ENCODE results near the gene APOO. TPM values are rescaled to one million over a fixed set of nuclear protein-coding genes. Genes with fewer than 3 reads are reported as not detected.

Gene APOO
- total RNA-seq, 2 experiments from 2014 or later: 30.2 to 37.2 TPM

DNA sequence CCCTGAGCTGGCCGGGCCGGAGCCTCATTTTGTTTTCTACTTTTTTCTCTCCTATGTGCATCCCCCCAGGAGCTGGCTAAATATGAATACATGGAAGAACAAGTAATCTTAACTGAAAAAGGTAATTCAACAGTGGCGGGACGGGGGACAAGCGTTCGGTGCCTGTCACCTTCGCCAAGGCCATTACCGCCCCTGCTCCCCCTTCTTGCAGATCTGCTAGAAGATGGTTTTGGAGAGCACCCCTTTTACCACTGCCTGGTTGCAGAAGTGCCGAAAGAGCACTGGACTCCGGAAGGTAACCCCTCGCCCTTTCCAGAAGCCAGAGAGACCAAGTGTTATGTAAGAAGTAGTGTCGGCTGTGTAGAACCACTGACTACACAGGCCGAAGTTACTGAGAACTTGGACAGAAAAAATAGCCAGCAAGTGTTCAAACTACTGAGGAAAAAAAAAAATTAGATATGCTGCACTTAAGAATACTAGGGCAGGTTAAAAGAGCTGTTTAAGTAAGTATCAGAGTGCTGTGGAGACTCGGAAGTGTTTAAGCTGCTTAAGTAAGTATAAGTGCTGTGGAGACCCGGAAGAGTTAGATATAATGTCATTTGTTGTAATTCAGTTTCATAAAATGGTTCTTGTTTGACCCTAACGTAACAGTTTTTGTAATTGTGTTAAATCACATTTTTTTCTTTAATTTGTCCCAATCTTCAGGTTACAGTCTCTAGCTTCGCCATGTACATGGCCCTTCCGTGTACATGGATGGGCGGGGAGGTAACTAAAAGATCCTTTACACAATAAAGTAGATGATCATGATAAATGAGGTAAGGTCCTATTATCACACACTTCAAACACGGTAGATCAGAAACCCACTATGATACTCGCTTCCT is 123.9 kb downstream of the APOO start:
- no peaks in the 10 kb centered on the region for H3K27me3 Mint-ChIP-seq
- ChIA-PET POLR2A (interaction anchor here (0.6 to 2.7 kb wide), 12 partner anchors 10 to 693 kb away, joined by 3 to 19 read pairs (median 5); partner anchors contain the start of genes ACOT9, EIF2S3 and PRDX4), CTCF (interaction anchor here (0.7 to 3.7 kb wide), 12 partner anchors 10 to 270 kb away, joined by 3 to 28 read pairs (median 3); partner anchors contain the start of gene ACOT9)
- peak overlapping the region; percentile 92 for H3K4me3 Mint-ChIP-seq
- no peak for ATAC-seq
- H3K9me3 Mint-ChIP-seq (ENCODE audit: low read depth): no peaks in the 10 kb centered on the region
- H3K36me3 Mint-ChIP-seq (ENCODE audit: low read depth): peaks cover 30% of the 10 kb centered on the region
- peaks cover 28% of the 10 kb centered on the region for H3K4me1 Mint-ChIP-seq
- peak overlapping the region; percentile 97 for H3K27ac Mint-ChIP-seq
- peak; percentile 26 for DNase-seq
- intact Hi-C loops (cut with DNase I, micrococcal nuclease): loop anchor here (1.0 to 10.0 kb wide), 13 partner anchors 18 to 701 kb away; partner anchors contain the start of genes APOO (in 2 of the 2) and EIF2S3 (in 2 of the 2)

Other genes starting within 250 kb of the APOO start
- gene PRDX4, start 240.4 kb downstream of the APOO start, total RNA-seq: 10 to 100 TPM; 48.8 to 51.5 TPM
- 10 to 100 TPM; 31.7 to 39.9 TPM for gene ACOT9, start 164.7 kb downstream of the APOO start, total RNA-seq
- 100 to 1,000 TPM; 148 to 166 TPM for gene SAT1, start 124.8 kb downstream of the APOO start, total RNA-seq
- gene CXorf58, start 68 bp upstream of the APOO start, total RNA-seq: under 1 TPM in 1 of 2 experiments, not detected in 1; 0.14 TPM
- gene KLHL15, start 119.2 kb upstream of the APOO start, total RNA-seq: 10 to 100 TPM in 1 of 2 experiments, 1 to 10 TPM in 1; 9.3 to 11.8 TPM
- gene EIF2S3, start 147.0 kb upstream of the APOO start, total RNA-seq: 100 to 1,000 TPM; 316 to 336 TPM
- 10 to 100 TPM; 34.0 to 37.9 TPM for gene ZFX, start 241.8 kb upstream of the APOO start, total RNA-seq

All from activated CD4-positive, alpha-beta T cell treated with anti-CD3 and anti-CD28 coated beads for 36 hours (primary cell).